Measurements from ENCODE around the gene SLC22A1.

DNA sequence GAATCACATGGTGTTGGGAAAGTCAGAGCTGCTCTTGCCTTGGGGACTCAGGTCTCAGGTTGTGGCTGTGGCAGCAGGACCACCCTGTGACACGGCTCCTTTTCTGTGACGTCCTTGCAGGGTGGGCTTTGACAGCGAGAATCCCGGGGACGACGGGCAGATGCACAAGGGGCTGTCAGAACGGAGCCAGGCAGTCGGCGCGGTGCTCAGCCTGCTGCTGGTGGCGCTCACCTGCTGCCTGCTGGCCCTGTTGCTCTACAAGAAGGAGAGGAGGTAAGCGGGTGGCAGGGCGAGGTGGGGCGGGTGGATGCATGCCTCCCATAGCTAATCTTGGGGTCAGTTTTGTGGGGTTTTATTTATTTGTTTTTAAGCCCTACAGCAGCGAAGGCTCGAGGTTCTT, 19.2 kb upstream of the SLC22A1 start:
- TF ChIP-seq GABPA (IDR thresholded peaks at IDR 0.05 in 1 of 2, conservative IDR thresholded peaks at IDR 0.05 in 1 of 2) (no peak), EGR1 (IDR thresholded peaks at IDR 0.05; ENCODE audit: low read depth in 2 of 2) (no peak), TAF1 (conservative IDR thresholded peaks at IDR 0.05) (no peak), FOXA2 (IDR thresholded peaks at IDR 0.05) (no peak), YY1 (IDR thresholded peaks at IDR 0.05) (no peak), RXRA (IDR thresholded peaks at IDR 0.05) (no peak), RAD21 (IDR thresholded peaks at IDR 0.05) (no peak), JUND (IDR thresholded peaks at IDR 0.05) (no peak)
- TF ChIP-seq, protein P1, sequence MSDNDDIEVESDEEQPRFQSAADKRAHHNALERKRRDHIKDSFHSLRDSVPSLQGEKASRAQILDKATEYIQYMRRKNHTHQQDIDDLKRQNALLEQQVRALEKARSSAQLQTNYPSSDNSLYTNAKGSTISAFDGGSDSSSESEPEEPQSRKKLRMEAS (IDR thresholded peaks at IDR 0.05) = no peak
- TF ChIP-seq, protein P2, sequence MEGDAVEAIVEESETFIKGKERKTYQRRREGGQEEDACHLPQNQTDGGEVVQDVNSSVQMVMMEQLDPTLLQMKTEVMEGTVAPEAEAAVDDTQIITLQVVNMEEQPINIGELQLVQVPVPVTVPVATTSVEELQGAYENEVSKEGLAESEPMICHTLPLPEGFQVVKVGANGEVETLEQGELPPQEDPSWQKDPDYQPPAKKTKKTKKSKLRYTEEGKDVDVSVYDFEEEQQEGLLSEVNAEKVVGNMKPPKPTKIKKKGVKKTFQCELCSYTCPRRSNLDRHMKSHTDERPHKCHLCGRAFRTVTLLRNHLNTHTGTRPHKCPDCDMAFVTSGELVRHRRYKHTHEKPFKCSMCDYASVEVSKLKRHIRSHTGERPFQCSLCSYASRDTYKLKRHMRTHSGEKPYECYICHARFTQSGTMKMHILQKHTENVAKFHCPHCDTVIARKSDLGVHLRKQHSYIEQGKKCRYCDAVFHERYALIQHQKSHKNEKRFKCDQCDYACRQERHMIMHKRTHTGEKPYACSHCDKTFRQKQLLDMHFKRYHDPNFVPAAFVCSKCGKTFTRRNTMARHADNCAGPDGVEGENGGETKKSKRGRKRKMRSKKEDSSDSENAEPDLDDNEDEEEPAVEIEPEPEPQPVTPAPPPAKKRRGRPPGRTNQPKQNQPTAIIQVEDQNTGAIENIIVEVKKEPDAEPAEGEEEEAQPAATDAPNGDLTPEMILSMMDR (IDR thresholded peaks at IDR 0.05; ENCODE audit: low read depth, low read length, missing input control) = no peak
- TF ChIP-seq, protein P3, sequence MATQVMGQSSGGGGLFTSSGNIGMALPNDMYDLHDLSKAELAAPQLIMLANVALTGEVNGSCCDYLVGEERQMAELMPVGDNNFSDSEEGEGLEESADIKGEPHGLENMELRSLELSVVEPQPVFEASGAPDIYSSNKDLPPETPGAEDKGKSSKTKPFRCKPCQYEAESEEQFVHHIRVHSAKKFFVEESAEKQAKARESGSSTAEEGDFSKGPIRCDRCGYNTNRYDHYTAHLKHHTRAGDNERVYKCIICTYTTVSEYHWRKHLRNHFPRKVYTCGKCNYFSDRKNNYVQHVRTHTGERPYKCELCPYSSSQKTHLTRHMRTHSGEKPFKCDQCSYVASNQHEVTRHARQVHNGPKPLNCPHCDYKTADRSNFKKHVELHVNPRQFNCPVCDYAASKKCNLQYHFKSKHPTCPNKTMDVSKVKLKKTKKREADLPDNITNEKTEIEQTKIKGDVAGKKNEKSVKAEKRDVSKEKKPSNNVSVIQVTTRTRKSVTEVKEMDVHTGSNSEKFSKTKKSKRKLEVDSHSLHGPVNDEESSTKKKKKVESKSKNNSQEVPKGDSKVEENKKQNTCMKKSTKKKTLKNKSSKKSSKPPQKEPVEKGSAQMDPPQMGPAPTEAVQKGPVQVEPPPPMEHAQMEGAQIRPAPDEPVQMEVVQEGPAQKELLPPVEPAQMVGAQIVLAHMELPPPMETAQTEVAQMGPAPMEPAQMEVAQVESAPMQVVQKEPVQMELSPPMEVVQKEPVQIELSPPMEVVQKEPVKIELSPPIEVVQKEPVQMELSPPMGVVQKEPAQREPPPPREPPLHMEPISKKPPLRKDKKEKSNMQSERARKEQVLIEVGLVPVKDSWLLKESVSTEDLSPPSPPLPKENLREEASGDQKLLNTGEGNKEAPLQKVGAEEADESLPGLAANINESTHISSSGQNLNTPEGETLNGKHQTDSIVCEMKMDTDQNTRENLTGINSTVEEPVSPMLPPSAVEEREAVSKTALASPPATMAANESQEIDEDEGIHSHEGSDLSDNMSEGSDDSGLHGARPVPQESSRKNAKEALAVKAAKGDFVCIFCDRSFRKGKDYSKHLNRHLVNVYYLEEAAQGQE (IDR thresholded peaks at IDR 0.05) = no peak
- TF ChIP-seq, protein P4, sequence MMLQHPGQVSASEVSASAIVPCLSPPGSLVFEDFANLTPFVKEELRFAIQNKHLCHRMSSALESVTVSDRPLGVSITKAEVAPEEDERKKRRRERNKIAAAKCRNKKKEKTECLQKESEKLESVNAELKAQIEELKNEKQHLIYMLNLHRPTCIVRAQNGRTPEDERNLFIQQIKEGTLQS (IDR thresholded peaks at IDR 0.05) = no peak
- TF ChIP-seq, protein P5, sequence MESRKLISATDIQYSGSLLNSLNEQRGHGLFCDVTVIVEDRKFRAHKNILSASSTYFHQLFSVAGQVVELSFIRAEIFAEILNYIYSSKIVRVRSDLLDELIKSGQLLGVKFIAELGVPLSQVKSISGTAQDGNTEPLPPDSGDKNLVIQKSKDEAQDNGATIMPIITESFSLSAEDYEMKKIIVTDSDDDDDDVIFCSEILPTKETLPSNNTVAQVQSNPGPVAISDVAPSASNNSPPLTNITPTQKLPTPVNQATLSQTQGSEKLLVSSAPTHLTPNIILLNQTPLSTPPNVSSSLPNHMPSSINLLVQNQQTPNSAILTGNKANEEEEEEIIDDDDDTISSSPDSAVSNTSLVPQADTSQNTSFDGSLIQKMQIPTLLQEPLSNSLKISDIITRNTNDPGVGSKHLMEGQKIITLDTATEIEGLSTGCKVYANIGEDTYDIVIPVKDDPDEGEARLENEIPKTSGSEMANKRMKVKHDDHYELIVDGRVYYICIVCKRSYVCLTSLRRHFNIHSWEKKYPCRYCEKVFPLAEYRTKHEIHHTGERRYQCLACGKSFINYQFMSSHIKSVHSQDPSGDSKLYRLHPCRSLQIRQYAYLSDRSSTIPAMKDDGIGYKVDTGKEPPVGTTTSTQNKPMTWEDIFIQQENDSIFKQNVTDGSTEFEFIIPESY (IDR thresholded peaks at IDR 0.05) = no peak
